NCI-H1694 treated with DMSO at 0.1 percent for 48 hours (cell line): Measurements from ENCODE around the gene RRAGD.

ENCODE experiments used
- DNase-seq: peaks from one replicate; lab custom pipeline; 2025; lab: John Stamatoyannopoulos, UW

The RRAGD gene

GRCh38 chr6:89346433-89346832, 65.6 kb downstream of the RRAGD start:
- no peak for DNase-seq

DNA sequence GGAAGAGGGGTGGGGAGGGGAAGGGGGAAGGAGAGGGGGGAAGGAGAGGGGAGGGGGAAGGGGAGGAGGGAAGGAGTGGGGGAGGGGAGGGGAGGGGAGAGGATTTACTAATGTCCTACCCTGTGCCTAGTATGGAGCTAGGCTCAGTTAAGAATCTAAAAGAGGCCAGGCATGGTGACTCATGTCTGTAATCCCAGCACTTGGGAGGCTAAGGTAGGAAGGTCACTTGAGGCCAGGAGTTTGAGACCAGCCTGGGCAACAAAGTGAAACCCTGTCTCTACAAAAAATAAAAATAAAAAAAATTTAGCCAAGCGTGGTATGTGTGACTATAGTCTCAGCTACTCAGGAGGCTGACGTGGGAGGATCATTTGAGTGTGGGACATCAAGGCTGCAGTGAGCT, 72.5 kb downstream of the RRAGD start:
- DNase-seq = no peak

DNA sequence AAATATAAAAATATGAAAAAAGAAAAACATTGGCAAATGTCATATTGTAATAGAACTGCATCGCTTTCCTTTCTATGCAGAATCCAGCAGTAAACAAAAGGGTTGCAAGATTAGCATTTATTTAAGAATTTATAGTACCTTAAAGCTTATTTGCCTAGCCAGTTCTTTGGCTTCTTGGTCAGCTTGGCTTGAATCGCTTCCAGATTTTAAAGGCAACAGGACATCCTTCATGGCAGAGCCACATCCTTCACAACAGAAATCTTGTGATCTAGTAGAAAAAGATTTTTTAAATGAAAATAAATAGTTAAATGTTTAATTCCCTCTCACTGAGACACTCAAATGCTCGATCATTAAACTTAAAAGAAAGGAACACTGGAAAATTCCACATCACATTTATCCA, 76.9 kb downstream of the RRAGD start:
- DNase-seq = no peak

DNA sequence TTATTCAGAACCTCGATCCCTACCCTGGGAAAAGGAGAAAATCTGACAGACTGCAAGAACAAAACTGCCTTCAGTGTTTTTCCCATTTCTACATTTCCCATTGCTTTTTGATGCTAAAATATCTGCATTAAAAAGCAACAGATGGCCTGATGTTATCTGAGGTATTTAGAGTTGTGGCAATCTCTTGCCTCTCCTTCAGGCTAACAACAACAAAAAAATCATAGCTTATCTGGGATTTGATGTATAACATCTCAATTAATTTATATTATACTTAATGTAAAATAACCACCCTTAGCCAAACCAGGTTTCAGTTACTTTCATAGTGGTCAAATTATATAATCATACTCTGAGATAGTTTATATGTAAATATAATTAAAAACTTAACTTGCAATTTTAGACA, 81.2 kb downstream of the RRAGD start:
- no peak for DNase-seq

DNA sequence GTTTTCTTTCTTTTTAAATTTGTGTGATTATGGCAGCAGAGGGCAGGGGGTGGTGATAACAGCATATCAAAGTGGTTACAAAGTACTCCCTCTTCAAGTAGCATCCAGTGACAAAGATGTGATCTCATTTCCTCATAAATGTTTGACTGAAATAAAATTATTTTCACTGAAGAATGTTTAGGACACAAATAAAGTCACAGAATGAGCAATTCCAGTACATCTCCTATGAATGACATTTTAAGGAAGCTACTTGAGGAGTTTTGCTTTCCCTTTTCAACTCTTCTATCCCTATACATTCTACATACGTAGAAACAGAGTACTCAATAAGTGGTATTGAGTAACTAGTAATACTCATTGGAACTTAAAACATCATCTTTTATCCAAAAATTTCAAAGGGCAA, 83.1 kb downstream of the RRAGD start:
- no peak for DNase-seq

DNA sequence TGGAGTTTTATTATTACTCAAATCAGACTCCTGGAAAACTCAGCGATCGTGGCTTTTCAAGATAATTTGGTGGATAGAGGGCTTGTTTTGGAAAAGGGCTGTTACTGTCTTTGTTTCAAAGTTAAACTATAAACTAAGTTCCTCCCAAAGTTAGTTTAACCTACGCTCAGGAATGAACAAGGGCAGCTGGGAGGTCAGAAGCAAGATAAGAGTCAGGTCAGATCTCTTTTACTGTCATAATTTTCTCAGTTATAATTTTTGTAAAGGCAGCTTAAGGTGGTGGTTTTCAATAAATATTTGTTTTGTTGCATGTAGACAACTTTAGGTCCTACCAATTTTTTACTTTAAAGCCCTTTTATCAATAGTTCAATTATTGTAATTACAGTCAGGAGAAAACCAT, 87.8 kb downstream of the RRAGD start:
- no peak for DNase-seq

DNA sequence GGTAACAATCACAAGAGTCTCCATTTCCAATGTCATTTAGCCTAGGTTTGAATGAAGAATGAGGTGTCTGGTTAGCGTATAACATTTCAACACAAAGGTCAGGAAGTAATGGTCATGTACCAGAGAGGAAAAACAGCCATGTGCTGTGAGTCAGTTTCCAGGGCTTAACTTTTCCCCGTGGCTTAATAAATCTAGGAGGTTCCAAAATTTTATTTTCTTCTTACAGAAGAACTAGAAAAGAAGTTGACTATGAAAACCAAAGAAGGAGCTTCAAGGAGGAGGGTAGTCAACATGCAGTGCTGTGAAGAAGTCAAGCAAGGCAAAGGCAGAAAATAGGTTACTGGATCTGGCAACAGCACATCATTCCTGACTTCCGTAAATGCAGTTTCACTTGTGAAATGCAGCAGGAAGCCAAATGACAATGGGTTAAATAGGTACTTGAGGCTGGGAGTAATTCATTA, 88.5 kb downstream of the RRAGD start:
- DNase-seq = no peak

DNA sequence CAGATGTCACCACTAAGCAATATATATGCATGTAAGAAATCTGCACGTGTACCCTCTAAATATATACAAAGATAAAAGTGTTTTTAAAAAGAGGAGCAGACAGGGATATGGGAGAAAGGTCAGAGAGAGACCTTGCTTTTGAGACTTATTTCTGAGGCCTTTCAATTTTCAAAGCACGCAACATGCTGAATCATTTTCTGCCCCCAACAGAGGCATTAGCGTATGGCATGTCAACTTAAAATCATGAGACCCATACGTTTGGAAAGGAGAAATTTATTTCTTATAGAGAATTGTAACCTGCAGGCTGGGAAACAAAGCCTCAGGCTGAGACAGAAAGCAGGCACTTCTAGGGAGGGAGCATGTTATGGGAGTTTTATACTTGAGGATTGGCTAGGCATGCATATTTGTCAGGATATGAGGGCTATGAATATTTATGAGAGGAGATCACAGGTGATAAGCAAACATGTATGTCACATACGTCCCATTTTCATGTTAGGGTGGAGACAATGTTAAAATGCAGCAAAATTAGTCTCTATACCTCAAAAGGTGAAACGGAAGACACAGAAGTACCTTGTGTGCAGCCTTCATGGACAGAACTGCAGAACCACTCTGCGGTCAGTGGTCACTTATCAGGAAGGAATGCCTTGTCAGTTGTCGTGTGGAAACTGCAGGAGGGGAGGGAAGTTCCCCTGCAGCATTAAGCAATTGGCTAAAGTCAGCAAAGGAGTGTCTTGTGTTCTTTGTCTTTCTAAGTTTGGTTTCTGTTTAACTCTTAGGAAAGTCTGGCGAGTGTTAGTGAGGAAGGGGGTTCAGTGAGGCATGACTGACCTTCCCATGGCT, 90.7 kb downstream of the RRAGD start:
- no peak for DNase-seq

DNA sequence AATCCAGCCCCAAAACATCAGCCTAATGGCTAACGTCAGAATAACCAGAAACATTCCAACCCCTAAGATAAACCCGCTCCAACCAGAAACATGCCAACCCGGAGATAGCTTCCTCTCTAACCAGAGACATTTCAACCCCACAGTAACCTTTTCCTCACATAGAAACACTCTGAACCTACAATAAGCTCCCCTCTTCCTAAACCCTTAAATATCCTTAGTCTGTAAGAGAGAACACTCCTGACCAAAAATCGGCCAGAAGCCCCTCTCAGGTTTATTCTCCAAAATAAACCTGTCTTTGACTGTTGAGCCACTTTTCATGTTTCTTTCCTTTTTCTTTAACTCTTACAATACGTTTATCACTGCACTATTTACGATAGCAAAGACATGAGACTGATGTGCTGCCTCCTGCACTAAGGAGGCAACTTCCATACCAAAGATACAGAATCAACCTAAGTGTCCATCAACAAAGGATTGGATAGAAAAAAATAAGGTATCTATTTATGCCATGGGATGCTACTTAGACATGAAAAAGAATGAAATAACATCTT, 92.0 kb downstream of the RRAGD start:
- DNase-seq = no peak

DNA sequence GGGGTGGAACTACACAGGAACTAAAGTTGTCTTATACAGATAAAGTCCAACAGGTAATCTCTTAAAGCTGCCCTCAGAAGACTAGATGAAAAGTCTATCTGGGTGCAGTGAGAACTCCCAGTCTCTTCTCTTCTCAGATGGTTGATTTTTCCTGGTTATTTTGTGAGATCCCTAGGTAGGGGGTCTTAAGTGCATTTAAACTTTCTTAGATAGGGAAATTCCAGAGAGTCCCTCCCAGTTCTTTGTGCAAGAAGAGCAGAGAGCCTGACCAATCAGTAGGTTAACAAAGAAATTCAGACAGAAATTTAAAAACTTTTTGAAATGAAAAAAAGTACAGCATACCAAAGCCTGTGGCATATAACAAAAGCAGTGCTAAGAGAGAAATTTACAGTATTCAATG, 95.0 kb downstream of the RRAGD start:
- DNase-seq = no peak

DNA sequence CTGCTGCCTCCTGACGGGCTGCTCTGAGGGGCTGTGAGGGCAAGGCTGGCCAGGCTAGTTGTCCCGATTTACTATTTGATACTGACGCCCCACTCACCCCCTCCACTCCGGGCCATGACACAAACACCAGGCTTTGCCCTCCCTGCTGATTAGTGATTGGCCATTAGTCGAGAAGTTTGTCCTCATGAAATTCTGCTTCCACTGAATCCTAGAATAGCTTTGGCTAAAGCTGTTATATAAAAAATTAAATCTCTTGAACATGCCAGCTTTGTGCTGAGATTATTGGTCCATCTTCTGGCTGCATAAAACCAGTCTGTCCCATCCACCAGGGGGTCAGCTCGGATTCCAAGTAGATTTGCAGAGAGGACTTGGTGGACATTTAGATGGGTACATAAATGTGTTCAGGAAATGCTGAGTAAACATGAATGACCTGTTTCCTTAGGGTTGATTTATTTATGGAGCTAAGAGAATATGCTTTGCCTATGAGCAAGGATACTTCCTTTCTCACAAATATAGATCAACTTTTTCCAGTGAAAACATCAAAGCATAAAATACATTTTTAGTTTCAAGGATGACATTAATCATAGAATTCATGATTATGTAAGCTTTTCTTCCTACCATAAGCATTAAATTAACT, 96.7 kb downstream of the RRAGD start, which contains the start of gene GABRR2:
TSS of gene GABRR2 (minus strand) at position 51 of the 637 bp plus-strand sequence. CDS start 134 bp downstream, outside the sequence.
- no peak for DNase-seq

DNA sequence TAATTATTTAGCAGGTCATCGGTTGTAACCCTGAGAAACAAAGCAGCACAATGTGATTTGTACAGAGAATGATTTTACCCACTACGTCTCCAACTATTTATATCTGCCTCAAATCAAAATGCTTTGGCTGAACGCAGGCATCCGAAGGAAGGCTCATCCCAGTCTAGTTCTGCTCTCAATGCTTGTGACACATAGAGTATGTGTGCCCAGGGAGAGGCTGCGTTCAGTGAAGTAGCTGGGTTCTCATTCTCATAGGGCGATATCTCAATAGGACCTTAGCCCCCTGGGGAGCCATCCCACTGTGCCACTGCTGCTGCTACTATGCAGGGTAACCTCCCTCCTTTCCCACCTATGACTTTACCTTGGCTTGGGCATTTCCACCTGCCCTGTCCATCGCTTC, 97.4 kb downstream of the RRAGD start:
- no peak for DNase-seq
